Hematopoietic multipotent progenitor cell (in vitro differentiated cells): ENCODE measurements around the gene PPP4R4. TPM values are rescaled to one million over a fixed set of nuclear protein-coding genes. Genes with fewer than 3 reads are reported as not detected.
"Not testable (repeated sequence)": the region's sequence is repeated elsewhere in the genome, so short reads cannot be mapped to it uniquely, and the experiment has no call there.

Experiments
- DNase-seq, 3 donors: peaks; one replicate each; pipeline ENCODE4 v3.0.0-alpha.2; 2011 to 2015; ENCODE audit warnings: low read depth in 2 of 3, low spot score in 2 of 3
- total RNA-seq: library from RNA; depleted of rRNA; stranded (reverse); fragments of >200 nt; gene quantifications from one replicate; pipeline ENCODE4 v1.2.3, GENCODE V29; 2012

Gene PPP4R4
- total RNA-seq, 1 donor, result under 0.01 TPM

GRCh38 chr14:94264195-94264594 is 90.1 kb downstream of the PPP4R4 start:
- not testable (repeated sequence) for DNase-seq

GRCh38 chr14:94267352-94267751 is 93.2 kb downstream of the PPP4R4 start:
- DNase-seq, result no peak

- not testable (repeated sequence) for DNase-seq
Measured at GRCh38 chr14:94268582-94268981, 94.5 kb downstream of the PPP4R4 start.

- DNase-seq, result no peak
Measured at GRCh38 chr14:94269156-94269555, 95.0 kb downstream of the PPP4R4 start.

DNA sequence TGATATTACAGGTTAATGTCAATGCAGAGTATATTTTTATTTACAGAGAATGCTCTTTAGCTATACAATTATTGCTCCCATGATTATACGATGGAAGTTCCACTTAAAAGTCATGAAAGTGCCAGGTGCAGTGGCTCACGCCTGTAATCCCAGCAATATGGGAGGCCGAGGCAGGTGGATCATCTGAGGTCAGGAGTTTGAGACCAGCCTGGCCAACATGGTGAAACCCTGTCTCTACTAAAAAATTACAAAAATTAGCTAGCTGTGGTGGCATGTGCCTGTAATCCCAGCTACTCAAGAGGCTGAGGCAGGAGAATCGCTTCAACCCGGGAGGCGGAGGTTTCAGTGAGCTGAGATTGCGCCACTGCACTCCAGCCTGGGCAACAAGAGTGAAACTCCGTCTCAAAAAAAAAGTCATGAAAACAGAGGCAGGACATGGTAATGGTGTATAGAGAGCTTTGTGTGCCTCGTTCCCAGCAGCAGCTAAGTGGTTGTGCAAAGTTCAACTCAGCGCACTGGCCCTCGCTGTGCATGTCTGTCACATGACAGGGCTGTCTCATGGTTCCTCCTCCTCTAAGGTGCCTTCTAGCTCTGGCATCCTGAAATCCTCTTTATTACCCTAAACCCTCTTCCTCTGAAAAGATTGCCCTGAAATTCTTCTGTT is 102.9 kb downstream of the PPP4R4 start:
- not testable (repeated sequence) for DNase-seq

DNA sequence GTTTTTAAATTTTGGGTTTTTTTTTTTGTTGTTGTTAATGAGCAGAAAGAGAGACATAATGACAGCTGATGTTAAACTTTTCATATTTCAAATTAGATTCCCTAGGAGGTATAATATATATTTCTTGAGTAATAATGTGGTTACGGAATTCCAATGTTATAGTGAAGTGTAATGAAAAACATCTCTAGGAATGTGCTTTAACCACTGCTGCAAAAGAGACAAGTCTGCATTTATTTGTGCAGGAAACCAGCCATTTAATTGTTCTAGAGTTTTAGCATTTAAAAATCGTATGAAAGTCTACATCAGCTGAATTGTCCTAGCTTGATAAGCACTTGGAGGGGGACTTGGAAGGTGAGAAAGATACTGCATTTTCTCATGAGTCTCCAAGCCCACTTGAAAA is 104.6 kb downstream of the PPP4R4 start:
- DNase-seq, result no peak

- DNase-seq, result no peak
Measured at GRCh38 chr14:94282991-94283723, 109.0 kb downstream of the PPP4R4 start.

GRCh38 chr14:94284221-94284620 is 110.1 kb downstream of the PPP4R4 start:
- DNase-seq, result no peak

GRCh38 chr14:94285158-94285557 is 111.0 kb downstream of the PPP4R4 start:
- DNase-seq, result no peak

- no peak for DNase-seq
Measured at GRCh38 chr14:94288610-94289465, 114.7 kb downstream of the PPP4R4 start.

GRCh38 chr14:94290197-94290596 is 116.1 kb downstream of the PPP4R4 start:
- no peak for DNase-seq

DNA sequence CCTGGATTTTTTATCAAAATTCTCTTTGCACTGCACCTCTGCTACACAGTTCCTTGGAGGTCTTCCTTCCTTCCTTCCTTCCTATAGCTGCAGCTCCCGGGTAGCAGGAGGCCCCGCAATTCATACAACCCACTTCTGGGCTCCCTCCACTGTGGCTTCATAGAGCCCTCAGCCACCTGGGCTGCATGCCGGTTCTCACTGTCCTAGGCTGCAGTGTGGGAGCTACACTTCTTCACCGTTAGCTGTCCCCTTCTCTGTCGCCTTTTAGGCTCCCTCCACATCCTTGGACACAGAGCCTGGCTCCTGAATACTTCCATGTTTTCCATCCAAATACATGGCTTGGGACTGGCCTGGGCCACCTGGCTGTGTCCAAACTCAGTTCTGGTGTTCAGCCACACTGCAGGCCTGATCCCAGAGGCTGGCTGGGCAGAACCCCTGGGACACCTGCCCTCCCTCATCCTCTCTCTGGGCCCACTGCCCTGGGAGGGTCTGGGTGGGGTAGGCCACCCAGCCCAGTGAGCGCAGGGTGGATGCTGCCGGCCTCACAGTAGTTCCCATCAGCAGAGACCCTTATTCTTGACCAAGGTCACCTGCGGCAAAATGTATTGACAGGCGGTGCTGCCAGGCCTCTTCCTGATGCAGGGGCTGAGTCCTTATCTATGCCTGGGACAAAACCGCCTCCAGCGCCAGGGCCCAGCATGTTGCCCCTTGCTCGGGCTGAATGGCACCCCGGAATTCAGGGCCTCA is 117.2 kb downstream of the PPP4R4 start:
- no peak for DNase-seq

- DNase-seq, result no peak
Measured at GRCh38 chr14:94291906-94292525, 117.9 kb downstream of the PPP4R4 start.

DNA sequence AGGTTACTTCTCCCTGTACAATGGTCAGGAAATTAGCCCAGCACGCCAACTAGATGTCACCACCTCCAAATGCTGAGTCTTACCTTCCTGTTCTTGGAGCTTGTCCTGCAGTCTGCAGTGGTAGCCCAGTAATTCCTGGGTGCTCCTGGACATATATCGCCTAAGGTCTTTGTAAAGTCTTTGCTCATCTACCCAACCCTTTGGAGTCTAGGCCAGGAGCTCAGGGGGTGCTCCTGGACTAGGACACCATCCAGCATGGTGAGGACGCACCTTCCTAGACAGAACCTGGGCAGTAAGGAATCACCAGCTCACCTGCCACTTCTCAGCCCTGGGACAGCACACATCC is 118.4 kb downstream of the PPP4R4 start:
- DNase-seq, result no peak

- DNase-seq, result no peak
Measured at GRCh38 chr14:94292872-94293577, 118.9 kb downstream of the PPP4R4 start, which contains the start of gene SERPINA10. TSS of gene SERPINA10 (minus strand) at chr14:94293268. CDS start at chr14:94290593, 2,675 bp downstream.

DNA sequence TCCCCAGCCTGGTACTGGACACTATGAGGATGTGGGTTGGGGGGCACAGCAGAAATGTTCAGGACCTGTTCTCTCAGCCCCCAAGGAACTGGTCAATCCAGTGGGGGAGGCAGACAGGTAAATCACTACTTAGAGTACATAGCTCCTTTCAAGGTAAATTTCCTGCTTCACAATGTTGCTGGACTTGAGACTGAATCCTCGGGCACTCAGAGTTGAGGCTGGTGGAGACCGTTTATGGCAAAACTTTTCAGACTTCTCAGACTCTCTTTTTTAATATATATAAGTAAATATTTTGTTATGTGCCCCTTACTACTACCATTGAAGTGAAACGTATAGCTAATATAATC is 119.4 kb downstream of the PPP4R4 start:
- no peak for DNase-seq

DNA sequence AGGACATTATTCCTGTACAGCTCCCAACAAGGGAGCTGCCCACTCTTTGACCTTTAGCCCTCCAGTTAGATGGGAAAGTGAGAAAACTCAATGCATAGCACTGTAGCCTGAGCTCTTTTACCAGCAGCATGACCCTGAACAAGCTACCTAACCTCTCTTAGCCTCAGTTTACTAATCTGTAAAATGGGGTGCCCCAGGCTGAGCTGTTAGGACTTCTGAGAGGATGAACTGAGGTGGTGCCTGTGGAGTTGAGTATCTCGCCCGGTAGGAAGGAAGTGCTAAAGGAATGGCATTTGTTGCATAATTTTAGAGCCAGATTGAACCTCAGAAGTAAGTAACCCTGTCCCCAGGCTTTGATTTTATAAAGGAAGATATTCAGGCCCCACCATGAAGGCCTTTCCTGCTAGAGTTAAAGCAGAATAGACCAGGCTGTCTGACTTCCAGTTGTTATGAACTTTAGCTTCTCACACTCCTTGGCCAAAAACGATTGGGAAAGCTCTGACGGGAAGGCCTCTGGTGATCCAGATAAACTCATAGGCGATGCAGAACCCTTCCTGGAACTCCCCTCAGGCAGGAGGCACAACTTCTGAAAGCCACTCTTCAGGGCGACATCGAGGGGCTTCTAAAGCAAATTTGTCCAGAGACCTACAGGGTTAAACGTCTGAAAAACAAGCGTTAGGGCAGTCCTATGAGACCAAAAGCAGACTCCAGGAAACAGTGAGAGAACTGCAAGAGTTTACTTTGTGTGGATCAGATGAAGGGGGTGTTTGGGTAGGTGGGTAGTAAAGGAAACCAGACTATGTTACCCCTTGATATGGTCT is 121.4 kb downstream of the PPP4R4 start:
- DNase-seq, result no peak

GRCh38 chr14:94296181-94296545 is 122.0 kb downstream of the PPP4R4 start:
- not testable (repeated sequence) for DNase-seq

DNA sequence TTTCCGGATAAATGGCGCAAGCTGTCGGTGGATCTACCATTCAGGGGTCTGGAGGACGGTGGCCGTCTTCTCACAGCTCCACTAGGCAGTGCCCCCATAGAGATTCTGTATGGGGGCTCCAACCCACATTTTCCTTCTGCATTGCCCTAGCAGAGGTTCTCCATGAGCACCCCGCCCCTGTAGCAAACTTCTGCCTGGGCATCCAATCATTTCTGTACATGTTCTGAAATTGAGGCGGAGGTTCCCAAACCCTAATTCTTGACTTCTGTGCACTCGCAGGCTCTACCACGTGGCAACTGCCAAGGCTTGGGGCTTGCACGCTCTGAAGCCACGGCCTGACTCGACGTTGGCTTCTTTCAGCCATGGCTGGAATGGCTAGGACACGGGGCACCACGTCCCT is 124.0 kb downstream of the PPP4R4 start:
- no peak for DNase-seq
